ENCODE measurements around the gene STAT5B.

GRCh38 chr17:42251115-42251514, 25.1 kb downstream of the STAT5B start:
- TF ChIP-seq CTCF (IDR thresholded peaks at IDR 0.05 in 2 of 3, conservative IDR thresholded peaks at IDR 0.05 in 1 of 3; ENCODE audit: borderline replicate concordance in 1 of 3, insufficient read depth in 1 of 3, low read depth in 2 of 3, low read length in 2 of 3) (peak in 2 of 3 experiments; percentile 41 to 48; a peak in 4 of 6 replicates), POLR2A (IDR thresholded peaks at IDR 0.05; ENCODE audit: borderline replicate concordance, extremely low read depth, insufficient read depth, insufficient read length) (no peak), RAD21 (IDR thresholded peaks at IDR 0.05; ENCODE audit: low read depth) (peak; percentile 25; the same call in 1 of the 2 replicates), EGR1 (IDR thresholded peaks at IDR 0.05; ENCODE audit: low read depth) (peak; percentile 27; the same call in 1 of the 2 replicates), YY1 (IDR thresholded peaks at IDR 0.05; ENCODE audit: extremely low read depth, insufficient replicate concordance, low read depth, low read length) (no peak), ZNF274 (IDR thresholded peaks at IDR 0.05; ENCODE audit: low read depth, low read length) (no peak), REST (IDR thresholded peaks at IDR 0.05; ENCODE audit: low read depth) (no peak), SP1 (IDR thresholded peaks at IDR 0.05; ENCODE audit: low read depth) (no peak)

Data from HCT116 (cell line).